GM12878 (cell line): ENCODE results near the gene IL4. TPM values are rescaled to one million over a fixed set of nuclear protein-coding genes. Genes with fewer than 3 reads are reported as not detected.
A peak's percentile ranks its signal among the peaks of the same experiment; 100 is the strongest.

Experiments
- ATAC-seq: fragments of 200-7000 bp; cut with Tn5 transposase; 3 replicates; pipeline ENCODE4 v1.9.1; 2020; ENCODE audit warnings: mild to moderate bottlenecking, moderate library complexity
- BruUV-seq: library from RNA; stranded (reverse); fragments of 400-500 nt; replicated peaks from 2 replicates; lab custom pipeline; 2021; lab: Mats Ljungman, UMichigan
- CTCF ChIA-PET: fragments of 300-600 bp; sonication (Branson Sonifier 250); formaldehyde crosslinking; extraction: SDS; loops from one replicate; lab custom pipeline; 2021; ENCODE audit warnings: inconsistent platforms; lab: Yijun Ruan, JAX
- POLR2A ChIA-PET: fragments of 350-600 bp; formaldehyde crosslinking; extraction: SDS; loops from one replicate; lab custom pipeline; 2021; ENCODE audit warnings: inconsistent platforms; lab: Charles Lee
- RAD21 ChIA-PET: fragments of 300-600 bp; sonication (Branson Sonifier 250); formaldehyde crosslinking; loops from one replicate; lab custom pipeline; 2023; ENCODE audit warnings: antibody characterized with exemption; ENCODE audit not compliant: unreplicated experiment; lab: Charles Lee
- SMC1A ChIA-PET: fragments of 300-600 bp; sonication (Branson Sonifier 250); formaldehyde crosslinking; loops from one replicate; lab custom pipeline; 2023; ENCODE audit not compliant: unreplicated experiment, uncharacterized antibody; lab: Charles Lee
- DNase-seq: peaks from one replicate; pipeline ENCODE4 v3.0.0-alpha.2; 2011; ENCODE audit warnings: low read depth, low spot score
- FAIRE-seq: peaks from 3 replicates; lab custom pipeline; 2011; peaks lifted over from hg19 to GRCh38; lab: Jason Lieb, UNC
- H2AFZ ChIP-seq: 2 replicates; pipeline ENCODE4 v1.6.0; 2011; ENCODE audit warnings: low read depth, low read length, control low read depth; ENCODE audit not compliant: control insufficient read depth
- H3K27ac ChIP-seq: 2 replicates; pipeline ENCODE4 v1.5.1; 2011; ENCODE audit warnings: control low read depth; ENCODE audit not compliant: control insufficient read depth, insufficient read depth
- H3K27me3 ChIP-seq, 2 experiments: replicated peaks in 1 of 2; 2 replicates each; pipeline versions ENCODE4 v1.6.0 to v1.6.1; 2011; ENCODE audit warnings: low read length in 1 of 2; ENCODE audit not compliant: control insufficient read depth in 2 of 2, insufficient read depth in 2 of 2
- H3K36me3 ChIP-seq, 2 experiments: 2 replicates each; pipeline ENCODE4 v1.5.1; 2011; ENCODE audit warnings: low read length in 1 of 2; ENCODE audit not compliant: control insufficient read depth in 2 of 2, insufficient read depth in 2 of 2
- H3K4me1 ChIP-seq: 2 replicates; pipeline ENCODE4 v1.6.1; 2011; ENCODE audit warnings: mild to moderate bottlenecking, low read length, moderate library complexity, mixed read lengths; ENCODE audit not compliant: control insufficient read depth, insufficient read depth
- H3K4me2 ChIP-seq: 2 replicates; pipeline ENCODE4 v1.6.0; 2011; ENCODE audit warnings: control low read depth; ENCODE audit not compliant: control insufficient read depth, insufficient read depth
- H3K4me3 ChIP-seq: fragments of 200-600 bp; sonication (generic); 2 replicates; pipeline ENCODE4 v1.5.1; 2016
- H3K79me2 ChIP-seq: 2 replicates; pipeline ENCODE4 v1.6.0; 2011; ENCODE audit warnings: low read length; ENCODE audit not compliant: control insufficient read depth, insufficient read depth
- H3K9ac ChIP-seq: 2 replicates; pipeline ENCODE4 v1.8.0; 2011; ENCODE audit warnings: low read length, control low read depth, mixed read lengths; ENCODE audit not compliant: control insufficient read depth, insufficient read depth
- H3K9me3 ChIP-seq: replicated peaks from 3 replicates; pipeline ENCODE4 v1.5.1; 2011; ENCODE audit warnings: mild to moderate bottlenecking, low read length; ENCODE audit not compliant: control insufficient read depth, insufficient read depth
- H4K20me1 ChIP-seq: 2 replicates; pipeline ENCODE4 v1.6.0; 2011; ENCODE audit not compliant: control insufficient read depth, insufficient read depth
- ATF7 ChIP-seq: fragments of 450-650 bp; IDR thresholded peaks from 2 replicates; pipeline ENCODE4 v1.6.1; 2016; ENCODE audit warnings: low read depth, mild to moderate bottlenecking
- BACH1 ChIP-seq: fragments of 450-650 bp; IDR thresholded peaks from 2 replicates; pipeline ENCODE4 v1.6.1; 2017; ENCODE audit warnings: mild to moderate bottlenecking, borderline replicate concordance
- ELK1 ChIP-seq: IDR thresholded peaks from 2 replicates; pipeline ENCODE4 v1.6.1; 2012; ENCODE audit warnings: low read depth, low read length, improper control_type of control experiment
- EP300 ChIP-seq, 2 experiments: fragments of 150-350 bp in 1 of 2; IDR thresholded peaks; 2 replicates each; pipeline ENCODE4 v1.6.1; 2011 to 2012; ENCODE audit warnings: low read depth in 2 of 2, low read length in 2 of 2, borderline replicate concordance in 1 of 2, improper control_type of control experiment in 1 of 2, inconsistent platforms in 1 of 2; ENCODE audit not compliant: control insufficient read depth in 1 of 2
- ESRRA ChIP-seq: IDR thresholded peaks from 2 replicates; pipeline ENCODE4 v1.6.1; 2012; ENCODE audit warnings: mild to moderate bottlenecking, low read length, improper control_type of control experiment
- FOS ChIP-seq: IDR thresholded peaks from 3 replicates; pipeline ENCODE4 v1.6.1; 2011; ENCODE audit warnings: borderline replicate concordance; ENCODE audit not compliant: insufficient read length; ENCODE audit errors: extremely low read depth
- FOXK2 ChIP-seq: fragments of 450-650 bp; IDR thresholded peaks from 2 replicates; pipeline ENCODE4 v1.6.1; 2017; ENCODE audit warnings: mild to moderate bottlenecking, moderate library complexity
- IKZF1 ChIP-seq: fragments of 450-650 bp; conservative IDR thresholded peaks from 2 replicates; pipeline ENCODE4 v1.6.1; 2017; ENCODE audit warnings: antibody characterized with exemption, mild to moderate bottlenecking
- IKZF2 ChIP-seq, 2 experiments: fragments of 450-650 bp; IDR thresholded peaks; 2 replicates each; pipeline ENCODE4 v1.6.1; 2017; ENCODE audit warnings: mild to moderate bottlenecking in 2 of 2, moderate library complexity in 2 of 2
- PML ChIP-seq: IDR thresholded peaks from 2 replicates; pipeline ENCODE4 v1.6.1; 2012; ENCODE audit warnings: low read length, inconsistent platforms
- RAD51 ChIP-seq: fragments of 450-650 bp; IDR thresholded peaks from 2 replicates; pipeline ENCODE4 v1.6.1; 2016; ENCODE audit warnings: moderate library complexity, mild to moderate bottlenecking, inconsistent platforms
- RB1 ChIP-seq: fragments of 450-650 bp; formaldehyde crosslinking; IDR thresholded peaks from 2 replicates; pipeline ENCODE4 v1.6.1; 2017; ENCODE audit warnings: mild to moderate bottlenecking, borderline replicate concordance
- RUNX3 ChIP-seq: IDR thresholded peaks from 2 replicates; pipeline ENCODE4 v1.6.1; 2012; ENCODE audit warnings: low read length, inconsistent platforms
- SIN3A ChIP-seq: IDR thresholded peaks from 2 replicates; pipeline ENCODE4 v1.6.1; 2012; ENCODE audit warnings: low read depth, low read length, improper control_type of control experiment
- SIX5 ChIP-seq: IDR thresholded peaks from 2 replicates; pipeline ENCODE4 v1.6.1; 2011; ENCODE audit warnings: mild to moderate bottlenecking, low read depth, low read length, moderate library complexity; ENCODE audit not compliant: severe bottlenecking
- SKIL ChIP-seq: fragments of 450-650 bp; IDR thresholded peaks from 2 replicates; pipeline ENCODE4 v1.6.1; 2017; ENCODE audit warnings: mild to moderate bottlenecking, low read depth, inconsistent platforms; ENCODE audit not compliant: poor library complexity, severe bottlenecking
- SMAD5 ChIP-seq: IDR thresholded peaks from 2 replicates; pipeline ENCODE4 v1.6.1; 2016; ENCODE audit warnings: antibody characterized with exemption, low read depth
- SMC3 ChIP-seq: IDR thresholded peaks from 2 replicates; pipeline ENCODE4 v1.6.1; 2011; ENCODE audit warnings: low read length, improper control_type of control experiment, borderline replicate concordance
- SREBF2 ChIP-seq: IDR thresholded peaks from 2 replicates; pipeline ENCODE4 v1.6.1; 2012; ENCODE audit warnings: mild to moderate bottlenecking, low read length
- WRNIP1 ChIP-seq: IDR thresholded peaks from 2 replicates; pipeline ENCODE4 v1.6.1; 2011; ENCODE audit warnings: low read depth, low read length, improper control_type of control experiment, borderline replicate concordance
- YY1 ChIP-seq: IDR thresholded peaks from 2 replicates; pipeline ENCODE4 v1.6.1; 2011; ENCODE audit warnings: low read depth, mild to moderate bottlenecking, low read length
- WGBS: methylation state at CpG from one replicate; pipeline ENCODE4 v1.1.6; 2016; ENCODE audit warnings: low lambda C conversion rate; ENCODE audit not compliant: insufficient replicate concordance, insufficient coverage; ENCODE audit errors: missing lambda C conversion rate; 5-methylcytosine and 5-hydroxymethylcytosine counted together
- in situ Hi-C: fragments of 300-500 bp; cut with MboI; formaldehyde crosslinking; loops from 9 replicates; pipeline ENCODE4 v1.14.3; 2018; ENCODE audit warnings: mixed read lengths
- intact Hi-C: fragments of 100-400 bp; cut with micrococcal nuclease; formaldehyde crosslinking; loops from one replicate; pipeline ENCODE4 v1.14.2; 2022; ENCODE audit not compliant: unreplicated experiment
- polyA plus RNA-seq, 11 experiments: library from polyadenylated mRNA; depleted of rRNA in 4 of 11; unstranded in 6 of 11; stranded (reverse) in 5 of 11; fragments of >200 nt; fragmentation: Nextera tagmentation in 4 of 11; fragmentation: Illumina TruSeq in 1 of 11; extraction: Ambion mirVana in 4 of 11; extraction: Trizol in 1 of 11; gene quantifications; 1 replicate in 1 of 11; 2 replicates in 10 of 11; pipeline versions ENCODE4 v1.2.1 to v1.2.3, GENCODE V29; 2011 to 2016; ENCODE audit warnings: inconsistent platforms in 2 of 11, missing spikeins in 2 of 11, low read depth in 1 of 11
- total RNA-seq, 4 experiments: library from RNA; depleted of rRNA in 3 of 4; stranded (reverse); fragments of >200 nt in 3 of 4; fragmentation: Illumina TruSeq in 1 of 4; extraction: Trizol in 1 of 4; gene quantifications; 2 replicates each; pipeline versions ENCODE4 v1.2.1 to v1.2.3, GENCODE V29; 2013 to 2021

Gene IL4
- total and polyA plus RNA-seq, 10 of the 15 experiments (the other 5 are each of a cell fraction or from before 2014, with no cell fraction given): 0.20 to 0.80 (median 0.50) TPM; not detected in 7

- 3% methylated on average over 13 of the region's 13 CpGs for WGBS
- peak; percentile 88 for ATAC-seq
- ChIA-PET POLR2A (interaction anchor here (0.6 to 11.2 kb wide), 12 partner anchors 12 to 179 kb away, joined by 3 to 118 read pairs (median 4); partner anchors contain the start of genes IL13 and KIF3A), CTCF (interaction anchor here (0.5 to 5.1 kb wide), 15 partner anchors 10 to 170 kb away, joined by 3 to 57 read pairs (median 4); partner anchors contain the start of gene CCNI2), RAD21 (interaction anchor here (0.8 to 7.7 kb wide), 29 partner anchors 8 to 254 kb away, joined by 3 to 148 read pairs (median 4); partner anchors contain the start of genes CCNI2 and KIF3A), SMC1A (interaction anchor here (0.8 to 11.4 kb wide), 23 partner anchors 7 to 148 kb away, joined by 3 to 156 read pairs (median 7); partner anchors contain the start of genes CCNI2, IL13 and KIF3A)
- FAIRE-seq: peak; percentile 86
- H2AFZ ChIP-seq: peak overlapping the region; percentile 25
- peak overlapping the region; percentile 29; the same call in 1 of the 2 replicates for H3K4me3 ChIP-seq
- no peaks in the 10 kb centered on the region for H3K27me3 ChIP-seq
- no peaks in the 10 kb centered on the region for H3K9me3 ChIP-seq
- intact Hi-C loops (loop anchor here (1.0 kb wide), 1 partner anchor 12 kb away; no protein-coding TSS in a partner anchor), in situ Hi-C loops (no loop called here)
- H3K4me2 ChIP-seq: peak overlapping the region; percentile 74
- no peaks in the 10 kb centered on the region for H4K20me1 ChIP-seq
- H3K36me3 ChIP-seq: no peaks in the 10 kb centered on the region
- no peaks in the 10 kb centered on the region for H3K79me2 ChIP-seq
- H3K27ac ChIP-seq: peak overlapping the region; percentile 75
- no TSS peak for BruUV-seq
- DNase-seq: peak; percentile 93
- H3K4me1 ChIP-seq: peaks cover 33% of the 10 kb centered on the region
- peak overlapping the region; percentile 53; the same call in 1 of the 2 replicates for H3K9ac ChIP-seq
- TF ChIP-seq SMC3 (no peak; the same call in 1 of the 2 replicates), WRNIP1 (no peak), PML (no peak), ATF7 (no peak; the same call in none of the 2 replicates), SMAD5 (no peak), FOXK2 (no peak; the same call in 1 of the 2 replicates), SKIL (peak; percentile 55), SIN3A (0 out of 2 replicates have a peak, but pooled peaks have one; percentile 70), ELK1 (no peak), IKZF2 (IDR thresholded peaks at IDR 0.05) (peak; percentile 96 to 97), RB1 (no peak), EP300 (IDR thresholded peaks at IDR 0.05; ENCODE audit: borderline replicate concordance in 1 of 2, control insufficient read depth in 1 of 2, low read depth in 2 of 2, low read length in 2 of 2) (peak; percentile 92 to 96), YY1 (no peak), RAD51 (peak; percentile 78), IKZF1 (peak; percentile 92), BACH1 (peak; percentile 52; the same call in 1 of the 2 replicates), SREBF2 (no peak), ESRRA (no peak), FOS (no peak), RUNX3 (peak; percentile 66), SIX5 (no peak)
These were observed 1.1 kb downstream of the IL4 start for GRCh38 chr5:132674671-132675506.
